Measurements from ENCODE around the gene SCGN.

The SCGN gene

DNA sequence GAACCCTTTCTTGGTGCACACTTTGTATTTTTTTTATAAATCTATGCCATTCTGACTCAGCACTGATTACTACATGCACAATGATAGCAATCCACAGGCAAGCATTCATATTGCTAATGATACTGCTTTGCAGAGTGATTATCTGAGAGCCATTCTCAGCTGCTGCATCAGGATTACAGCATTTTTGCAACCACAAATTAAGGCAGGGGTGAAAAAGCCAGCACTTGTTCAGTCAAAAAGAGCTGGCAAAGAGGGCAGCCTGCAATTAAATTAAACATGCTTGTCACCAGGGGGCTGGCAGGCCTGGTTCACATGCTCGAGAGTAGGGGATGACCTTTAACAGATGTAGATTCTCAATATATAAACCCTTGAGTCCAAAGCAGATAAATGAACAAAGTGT, 61.8 kb downstream of the SCGN start:
- H3K4me1 ChIP-seq (ENCODE audit: control insufficient read depth in 5 of 5, insufficient read depth in 5 of 5, low read length in 5 of 5), result no peaks in the 10 kb centered on the region
- H3K9ac ChIP-seq (ENCODE audit: low read length in 5 of 5), result no peak overlapping the region
- H3K4me3 ChIP-seq (ENCODE audit: low read depth in 1 of 5, low read length in 5 of 5), result no peak overlapping the region
- no peaks in the 10 kb centered on the region for H3K9me3 ChIP-seq (ENCODE audit: control insufficient read depth in 5 of 5, low read length in 5 of 5)
- no peaks in the 10 kb centered on the region for H3K36me3 ChIP-seq (ENCODE audit: control insufficient read depth in 5 of 5, insufficient read depth in 5 of 5, low read length in 5 of 5)
- no peaks in the 10 kb centered on the region for H3K27me3 ChIP-seq (ENCODE audit: control insufficient read depth in 5 of 5, insufficient read depth in 4 of 5, low read length in 5 of 5)
- H3K27ac ChIP-seq (ENCODE audit: low read depth, low read length), result no peak overlapping the region

- Histone ChIP-seq H3K27ac (ENCODE audit: low read depth, low read length) (no peak overlapping the region), H3K4me1 (ENCODE audit: control insufficient read depth in 5 of 5, insufficient read depth in 5 of 5, low read length in 5 of 5) (no peaks in the 10 kb centered on the region), H3K4me3 (ENCODE audit: low read depth in 1 of 5, low read length in 5 of 5) (no peak overlapping the region), H3K9ac (ENCODE audit: low read length in 5 of 5) (no peak overlapping the region), H3K27me3 (ENCODE audit: control insufficient read depth in 5 of 5, insufficient read depth in 4 of 5, low read length in 5 of 5) (no peaks in the 10 kb centered on the region), H3K9me3 (ENCODE audit: control insufficient read depth in 5 of 5, low read length in 5 of 5) (no peaks in the 10 kb centered on the region), H3K36me3 (ENCODE audit: control insufficient read depth in 5 of 5, insufficient read depth in 5 of 5, low read length in 5 of 5) (no peaks in the 10 kb centered on the region)
These were observed 62.8 kb downstream of the SCGN start for GRCh38 chr6:25714765-25715164.

GRCh38 chr6:25715794-25716193, 63.8 kb downstream of the SCGN start:
- Histone ChIP-seq H3K27me3 (ENCODE audit: control insufficient read depth in 5 of 5, insufficient read depth in 4 of 5, low read length in 5 of 5) (no peaks in the 10 kb centered on the region), H3K27ac (ENCODE audit: low read depth, low read length) (no peak overlapping the region), H3K36me3 (ENCODE audit: control insufficient read depth in 5 of 5, insufficient read depth in 5 of 5, low read length in 5 of 5) (no peaks in the 10 kb centered on the region), H3K4me1 (ENCODE audit: control insufficient read depth in 5 of 5, insufficient read depth in 5 of 5, low read length in 5 of 5) (no peaks in the 10 kb centered on the region), H3K4me3 (ENCODE audit: low read depth in 1 of 5, low read length in 5 of 5) (no peak overlapping the region), H3K9me3 (ENCODE audit: control insufficient read depth in 5 of 5, low read length in 5 of 5) (no peaks in the 10 kb centered on the region), H3K9ac (ENCODE audit: low read length in 5 of 5) (no peak overlapping the region)

DNA sequence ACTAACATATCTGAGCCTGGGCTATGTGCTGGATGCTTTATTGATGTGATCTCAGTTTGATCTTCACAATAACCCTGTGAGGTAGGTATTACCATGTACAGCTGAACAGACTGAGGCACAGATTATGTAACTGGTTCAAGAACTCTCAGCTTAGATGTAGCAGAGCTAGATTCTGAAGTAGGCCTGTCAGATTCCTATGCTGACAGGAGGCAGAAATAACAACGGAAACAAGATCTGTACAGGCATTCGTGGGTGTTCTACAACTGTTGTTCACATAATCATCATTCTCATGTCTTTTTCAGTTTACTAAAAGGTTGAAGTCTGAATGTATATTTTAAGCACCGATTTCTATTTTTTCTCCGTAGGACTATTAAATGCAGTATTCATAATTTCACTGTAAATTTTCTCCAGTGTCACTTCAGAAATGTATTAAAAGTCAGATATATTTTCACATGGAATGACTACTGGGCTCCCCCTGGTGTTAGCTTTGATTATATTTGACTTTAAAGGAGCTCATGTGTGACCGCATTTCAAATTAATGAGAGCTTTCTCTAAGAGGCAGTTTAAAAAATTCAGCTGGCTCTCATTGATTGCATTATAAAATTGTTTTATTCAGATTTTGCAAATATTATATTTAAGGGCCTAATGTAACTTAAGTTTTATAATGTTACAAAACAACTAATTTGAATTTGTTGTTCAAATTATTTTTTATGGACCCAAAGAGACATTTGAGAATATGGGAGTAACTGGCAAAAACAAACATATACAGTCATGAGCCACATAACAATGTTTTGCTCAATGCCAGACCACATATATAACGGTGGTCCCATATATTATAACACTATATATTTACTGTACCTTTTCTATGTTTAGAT, 66.1 kb downstream of the SCGN start:
- Histone ChIP-seq H3K36me3 (ENCODE audit: control insufficient read depth in 5 of 5, insufficient read depth in 5 of 5, low read length in 5 of 5) (no peaks in the 10 kb centered on the region), H3K9me3 (ENCODE audit: control insufficient read depth in 5 of 5, low read length in 5 of 5) (no peaks in the 10 kb centered on the region), H3K9ac (ENCODE audit: low read length in 5 of 5) (no peak overlapping the region), H3K4me3 (ENCODE audit: low read depth in 1 of 5, low read length in 5 of 5) (no peak overlapping the region), H3K27ac (ENCODE audit: low read depth, low read length) (no peak overlapping the region), H3K27me3 (ENCODE audit: control insufficient read depth in 5 of 5, insufficient read depth in 4 of 5, low read length in 5 of 5) (no peaks in the 10 kb centered on the region), H3K4me1 (ENCODE audit: control insufficient read depth in 5 of 5, insufficient read depth in 5 of 5, low read length in 5 of 5) (no peaks in the 10 kb centered on the region)

DNA sequence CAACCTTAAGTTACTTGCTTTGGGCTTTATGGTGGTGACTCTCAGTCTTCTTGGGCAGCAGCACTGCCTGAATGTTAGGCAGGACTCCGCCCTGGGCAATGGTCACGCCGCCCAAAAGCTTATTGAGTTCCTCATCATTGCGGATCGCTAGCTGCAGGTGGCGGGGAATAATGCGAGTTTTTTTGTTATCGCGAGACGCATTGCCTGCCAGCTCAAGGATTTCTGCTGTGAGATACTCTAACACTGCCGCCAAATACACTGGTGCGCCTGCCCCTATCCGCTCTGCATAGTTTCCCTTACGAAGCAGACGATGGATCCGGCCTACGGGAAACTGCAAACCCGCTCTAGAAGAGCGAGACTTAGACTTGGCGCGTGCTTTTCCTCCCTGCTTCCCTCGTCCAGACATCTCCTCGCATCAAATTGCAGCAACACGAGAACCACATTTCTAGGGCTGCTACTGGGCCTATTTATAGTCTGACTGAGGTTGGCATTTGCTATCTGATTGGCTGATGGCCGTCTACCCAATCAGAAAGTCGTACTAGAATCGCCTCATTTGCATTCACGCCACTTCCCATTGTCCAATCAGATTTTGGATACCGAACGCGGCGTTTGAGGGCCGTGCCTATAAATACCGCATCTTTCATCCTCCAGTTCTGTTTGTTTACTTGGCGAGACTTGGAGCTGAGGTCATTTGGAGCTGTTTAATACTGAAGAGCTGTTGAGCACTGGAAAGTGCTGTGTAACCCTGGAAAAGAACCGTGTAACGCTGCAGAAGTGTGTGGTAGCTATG, 74.3 kb downstream of the SCGN start:
- Histone ChIP-seq H3K9ac (ENCODE audit: low read length in 5 of 5) (no peak overlapping the region), H3K4me3 (ENCODE audit: low read depth in 1 of 5, low read length in 5 of 5) (no peak overlapping the region), H3K36me3 (ENCODE audit: control insufficient read depth in 5 of 5, insufficient read depth in 5 of 5, low read length in 5 of 5) (no peaks in the 10 kb centered on the region), H3K4me1 (ENCODE audit: control insufficient read depth in 5 of 5, insufficient read depth in 5 of 5, low read length in 5 of 5) (no peaks in the 10 kb centered on the region), H3K9me3 (ENCODE audit: control insufficient read depth in 5 of 5, low read length in 5 of 5) (no peaks in the 10 kb centered on the region), H3K27me3 (ENCODE audit: control insufficient read depth in 5 of 5, insufficient read depth in 4 of 5, low read length in 5 of 5) (peaks cover 0 to 5% (median 0%) of the 10 kb centered on the region in 5 donors), H3K27ac (ENCODE audit: low read depth, low read length) (no peak overlapping the region)

DNA sequence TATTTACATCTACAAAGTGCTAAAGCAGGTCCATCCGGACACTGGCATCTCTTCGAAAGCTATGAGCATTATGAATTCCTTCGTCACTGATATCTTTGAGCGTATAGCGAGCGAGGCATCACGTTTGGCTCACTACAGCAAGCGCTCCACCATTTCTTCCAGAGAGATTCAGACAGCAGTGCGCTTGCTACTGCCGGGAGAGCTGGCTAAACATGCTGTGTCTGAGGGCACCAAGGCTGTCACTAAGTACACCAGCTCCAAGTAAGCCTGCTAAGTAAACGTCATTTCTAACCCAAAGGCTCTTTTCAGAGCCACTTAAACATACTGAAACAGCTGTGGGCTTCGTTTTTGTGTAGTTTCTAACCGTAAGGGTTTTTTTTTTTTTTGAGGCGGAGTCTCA, 75.0 kb downstream of the SCGN start:
- Histone ChIP-seq H3K27me3 (ENCODE audit: control insufficient read depth in 5 of 5, insufficient read depth in 4 of 5, low read length in 5 of 5) (peaks cover 0 to 8% (median under 1%) of the 10 kb centered on the region in 5 donors), H3K36me3 (ENCODE audit: control insufficient read depth in 5 of 5, insufficient read depth in 5 of 5, low read length in 5 of 5) (no peaks in the 10 kb centered on the region), H3K4me1 (ENCODE audit: control insufficient read depth in 5 of 5, insufficient read depth in 5 of 5, low read length in 5 of 5) (no peaks in the 10 kb centered on the region), H3K27ac (ENCODE audit: low read depth, low read length) (no peak overlapping the region), H3K4me3 (ENCODE audit: low read depth in 1 of 5, low read length in 5 of 5) (no peak overlapping the region), H3K9me3 (ENCODE audit: control insufficient read depth in 5 of 5, low read length in 5 of 5) (no peaks in the 10 kb centered on the region), H3K9ac (ENCODE audit: low read length in 5 of 5) (no peak overlapping the region)

DNA sequence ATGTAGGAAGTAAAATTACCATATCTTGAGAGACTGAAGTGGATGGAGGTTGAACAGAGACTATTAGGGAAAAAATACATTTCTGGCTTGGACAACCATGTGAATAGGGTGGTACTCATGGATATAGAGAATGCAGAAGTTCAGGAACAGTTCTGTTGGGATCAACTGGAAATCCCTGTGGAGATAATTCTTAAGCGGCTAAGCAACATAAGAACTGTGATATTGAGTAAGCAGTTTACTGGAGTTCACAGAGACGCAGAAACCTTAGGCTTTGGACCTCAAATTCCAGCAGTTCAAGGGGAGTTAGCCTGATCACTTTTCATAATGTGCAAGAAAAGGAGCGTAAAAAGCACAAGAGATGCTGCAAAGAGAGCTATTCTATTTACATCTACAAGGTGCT, 78.9 kb downstream of the SCGN start:
- peaks cover 0 to 3% (median 0%) of the 10 kb centered on the region in 5 donors for H3K9me3 ChIP-seq (ENCODE audit: control insufficient read depth in 5 of 5, low read length in 5 of 5)
- H3K27ac ChIP-seq (ENCODE audit: low read depth, low read length), result no peak overlapping the region

DNA sequence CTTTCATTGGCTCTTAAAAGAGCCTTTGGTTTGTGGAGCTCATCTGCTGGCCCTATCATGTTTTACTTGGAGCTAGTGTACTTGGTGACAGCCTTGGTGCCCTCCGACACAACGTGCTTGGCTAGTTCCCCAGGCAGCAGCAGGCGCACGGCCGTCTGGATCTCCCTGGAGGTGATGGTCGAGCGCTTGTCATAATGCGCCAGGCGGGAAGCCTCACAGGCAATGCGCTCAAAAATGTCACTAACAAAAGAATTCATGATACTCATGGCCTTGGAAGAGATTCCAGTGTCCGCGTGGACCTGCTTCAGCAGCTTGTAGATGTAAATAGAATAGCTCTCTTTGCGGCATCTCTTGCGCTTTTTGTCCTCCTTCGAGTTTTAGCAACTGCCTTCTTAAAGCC, 79.7 kb downstream of the SCGN start:
- Histone ChIP-seq H3K9me3 (ENCODE audit: control insufficient read depth in 5 of 5, low read length in 5 of 5) (peaks cover 0 to 3% (median 0%) of the 10 kb centered on the region in 5 donors), H3K9ac (ENCODE audit: low read length in 5 of 5) (no peak overlapping the region), H3K36me3 (ENCODE audit: control insufficient read depth in 5 of 5, insufficient read depth in 5 of 5, low read length in 5 of 5) (no peaks in the 10 kb centered on the region), H3K27me3 (ENCODE audit: control insufficient read depth in 5 of 5, insufficient read depth in 4 of 5, low read length in 5 of 5) (peaks cover 0 to 15% (median 8%) of the 10 kb centered on the region in 5 donors), H3K4me1 (ENCODE audit: control insufficient read depth in 5 of 5, insufficient read depth in 5 of 5, low read length in 5 of 5) (no peaks in the 10 kb centered on the region), H3K4me3 (ENCODE audit: low read depth in 1 of 5, low read length in 5 of 5) (no peak overlapping the region), H3K27ac (ENCODE audit: low read depth, low read length) (no peak overlapping the region)

More for the DNA sequence above, 78.9 kb downstream of the SCGN start:
- H3K9ac ChIP-seq (ENCODE audit: low read length in 5 of 5), result no peak overlapping the region
- no peaks in the 10 kb centered on the region for H3K36me3 ChIP-seq (ENCODE audit: control insufficient read depth in 5 of 5, insufficient read depth in 5 of 5, low read length in 5 of 5)
- H3K4me1 ChIP-seq (ENCODE audit: control insufficient read depth in 5 of 5, insufficient read depth in 5 of 5, low read length in 5 of 5), result no peaks in the 10 kb centered on the region
- no peak overlapping the region for H3K4me3 ChIP-seq (ENCODE audit: low read depth in 1 of 5, low read length in 5 of 5)
- H3K27me3 ChIP-seq (ENCODE audit: control insufficient read depth in 5 of 5, insufficient read depth in 4 of 5, low read length in 5 of 5), result peaks cover 0 to 15% (median 8%) of the 10 kb centered on the region in 5 donors

DNA sequence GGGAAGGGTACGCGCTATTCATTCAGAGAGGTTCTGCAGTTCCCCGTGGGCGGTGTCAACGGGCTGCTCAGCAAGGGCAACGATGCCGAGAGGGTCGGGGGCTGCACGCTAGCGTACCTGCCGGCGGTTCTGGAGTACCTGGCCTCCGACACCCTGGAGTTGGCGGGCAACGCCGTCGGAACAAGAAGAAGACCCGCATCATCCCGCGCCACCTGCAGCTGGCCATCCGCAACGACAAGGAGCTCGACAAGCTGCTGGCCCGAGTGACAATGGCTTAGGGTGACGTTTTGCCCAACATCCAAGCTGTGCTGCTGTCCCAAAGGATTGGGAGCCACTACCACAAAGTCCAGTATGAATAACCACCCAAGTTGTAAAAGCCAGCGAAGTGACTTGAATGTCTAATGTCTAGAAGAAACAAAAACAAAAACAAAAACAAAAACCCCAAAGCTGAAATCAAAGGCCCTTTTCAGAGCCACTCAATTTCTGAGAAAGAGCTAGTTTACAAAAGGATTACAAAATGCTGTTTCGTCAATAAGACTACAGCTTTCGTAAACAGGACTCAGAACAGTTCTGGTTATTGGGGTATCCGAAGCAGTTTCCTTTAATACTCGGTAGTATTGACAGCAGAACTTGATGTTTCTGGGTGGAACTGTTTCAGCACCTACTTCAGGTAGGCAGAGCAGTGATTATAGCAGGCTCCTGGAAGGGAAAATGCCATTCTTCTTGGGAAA, 80.6 kb downstream of the SCGN start:
- H3K27me3 ChIP-seq (ENCODE audit: control insufficient read depth in 5 of 5, insufficient read depth in 4 of 5, low read length in 5 of 5), result peaks cover 0 to 12% (median 8%) of the 10 kb centered on the region in 5 donors
- H3K9ac ChIP-seq (ENCODE audit: low read length in 5 of 5), result no peak overlapping the region
- H3K27ac ChIP-seq (ENCODE audit: low read depth, low read length), result no peak overlapping the region
- peaks cover 0 to 3% (median 0%) of the 10 kb centered on the region in 5 donors for H3K9me3 ChIP-seq (ENCODE audit: control insufficient read depth in 5 of 5, low read length in 5 of 5)
- H3K36me3 ChIP-seq (ENCODE audit: control insufficient read depth in 5 of 5, insufficient read depth in 5 of 5, low read length in 5 of 5), result no peaks in the 10 kb centered on the region
- no peaks in the 10 kb centered on the region for H3K4me1 ChIP-seq (ENCODE audit: control insufficient read depth in 5 of 5, insufficient read depth in 5 of 5, low read length in 5 of 5)
- no peak overlapping the region for H3K4me3 ChIP-seq (ENCODE audit: low read depth in 1 of 5, low read length in 5 of 5)

Measured in subcutaneous abdominal adipose tissue (tissue), 5 donors.